Small intestine (tissue), 7 donors: ENCODE data around the gene KHSRP. TPM values are rescaled to one million over a fixed set of nuclear protein-coding genes. Genes with fewer than 3 reads are reported as not detected.

Experiments
- DNase-seq, 2 donors: peaks; one replicate each; pipeline versions ENCODE4 v3.0.0 to v3.0.0-alpha.2; 2013
- FAIRE-seq: peaks from 2 replicates; lab custom pipeline; 2012; peaks lifted over from hg19 to GRCh38; lab: Jason Lieb, UNC
- H3K27ac ChIP-seq, 3 donors: one replicate each; pipeline ENCODE4 v1.5.1; 2013; ENCODE audit warnings: low read length in 2 of 3, mild to moderate bottlenecking in 2 of 3, control low read depth in 1 of 3, inconsistent platforms in 1 of 3, low read depth in 1 of 3, moderate library complexity in 1 of 3
- H3K27me3 ChIP-seq, 3 donors: one replicate each; pipeline ENCODE4 v1.6.1; 2013; ENCODE audit warnings: low read length in 3 of 3, inconsistent platforms in 1 of 3; ENCODE audit not compliant: control insufficient read depth in 3 of 3, insufficient read depth in 3 of 3
- H3K36me3 ChIP-seq, 3 donors: one replicate each; pipeline ENCODE4 v1.6.1; 2013; ENCODE audit warnings: low read length in 3 of 3, inconsistent platforms in 1 of 3, low read depth in 1 of 3, mild to moderate bottlenecking in 1 of 3, moderate library complexity in 1 of 3; ENCODE audit not compliant: control insufficient read depth in 3 of 3, insufficient read depth in 2 of 3
- H3K4me1 ChIP-seq, 3 donors: one replicate each; pipeline ENCODE4 v1.6.1; 2013; ENCODE audit warnings: low read length in 2 of 3, inconsistent platforms in 1 of 3, low read depth in 1 of 3, mild to moderate bottlenecking in 1 of 3, moderate library complexity in 1 of 3; ENCODE audit not compliant: control insufficient read depth in 3 of 3, insufficient read depth in 2 of 3
- H3K4me3 ChIP-seq, 3 donors: one replicate each; pipeline ENCODE4 v1.5.1; 2013; ENCODE audit warnings: low read length in 3 of 3, control low read depth in 1 of 3, inconsistent platforms in 1 of 3, low read depth in 1 of 3, mild to moderate bottlenecking in 1 of 3, moderate library complexity in 1 of 3
- H3K9me3 ChIP-seq, 2 donors: one replicate each; pipeline ENCODE4 v1.6.1; 2013; ENCODE audit warnings: low read depth in 1 of 2, low read length in 1 of 2; ENCODE audit not compliant: control insufficient read depth in 2 of 2, insufficient read depth in 1 of 2
- WGBS, 3 donors: extraction: QIAGEN DNeasy Blood & Tissue Kit; methylation state at CpG; one replicate each; pipeline ENCODE4 v1.1.7; 2013; 5-methylcytosine and 5-hydroxymethylcytosine counted together
- polyA plus RNA-seq, 4 donors: library from polyadenylated mRNA; stranded (reverse) in 3 of 4; unstranded in 1 of 4; fragments of 200-250 nt in 3 of 4; fragments of 120-200 nt in 1 of 4; gene quantifications; one replicate each; pipeline versions ENCODE4 v1.2.1 to v1.2.3, GENCODE V29; 2013
- donor health status: healthy with polysubstance abuse.
- donor health status: control.
- donor health status: control.
- donor health status: Bipolar disorder and iron deficiency.
- donor health status: healthy.

Gene KHSRP
- polyA plus RNA-seq, 4 donors: 80.7 to 257 (median 158) TPM

DNA sequence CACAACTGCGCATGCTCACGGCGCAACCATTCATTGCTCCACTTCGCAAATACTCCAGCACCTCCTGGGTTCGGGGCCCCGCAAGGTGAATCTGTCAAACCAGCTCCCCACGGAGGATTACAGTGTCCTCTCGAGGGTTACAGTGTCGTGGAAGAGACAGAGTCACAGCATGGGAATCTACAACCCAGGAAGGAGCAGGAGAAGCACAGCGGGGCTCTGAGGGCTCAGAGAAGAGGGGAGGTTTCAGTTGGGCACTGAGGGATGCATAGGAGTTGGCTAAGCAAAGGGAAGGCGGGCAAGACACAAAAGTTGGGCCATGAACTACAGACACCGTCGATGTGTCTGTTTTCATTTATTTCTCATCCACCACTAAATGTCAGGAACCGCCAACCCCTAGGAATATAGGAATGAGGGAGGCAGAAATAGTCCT, 30.6 kb downstream of the KHSRP start:
- H3K9me3 ChIP-seq: no peaks in the 10 kb centered on the region
- H3K27ac ChIP-seq: peak overlapping the region; percentile 39 to 97 (median 95)
- peak overlapping the region in 2 of 3 donors; percentile 81 to 86 for H3K4me3 ChIP-seq
- H3K36me3 ChIP-seq: peaks cover 0 to 17% (median 5%) of the 10 kb centered on the region in 3 donors
- H3K4me1 ChIP-seq: peaks cover 0 to 11% (median 0%) of the 10 kb centered on the region in 3 donors
- no peaks in the 10 kb centered on the region for H3K27me3 ChIP-seq
- 26 to 33% (median 31%) methylated on average over 14 of the region's 14 CpGs for WGBS, 3 donors
- FAIRE-seq: no peak
- DNase-seq: no peak

GRCh38 chr19:6393074-6393982, 31.3 kb downstream of the KHSRP start, which contains the start of gene GTF2F1:
Gene GTF2F1, minus strand, starts transcription at chr19:6393164. Its CDS starts 169 bp downstream, at chr19:6392995.
- H3K27me3 ChIP-seq: no peaks in the 10 kb centered on the region
- H3K4me3 ChIP-seq: peak within 1 kb of the TSS; percentile 81 to 86 (median 86)
- DNase-seq (peak; percentile 92 to 97), FAIRE-seq (no peak)
- 0 to 1% (median 0%) methylated on average over 67 to 69 of the region's 69 CpGs for WGBS, 3 donors
- H3K4me1 ChIP-seq: peaks cover 0 to 11% (median 0%) of the 10 kb centered on the region in 3 donors
- peaks cover 0 to 24% (median 5%) of the 10 kb centered on the region in 3 donors for H3K36me3 ChIP-seq
- no peaks in the 10 kb centered on the region for H3K9me3 ChIP-seq
- H3K27ac ChIP-seq: peak within 1 kb of the TSS; percentile 59 to 97 (median 95)

- WGBS, 3 donors: 6 to 7% (median 6%) methylated on average over 30 of the region's 30 CpGs
- H3K36me3 ChIP-seq: peaks cover 2 to 32% (median 8%) of the 10 kb centered on the region in 3 donors
- H3K27ac ChIP-seq: peak overlapping the region; percentile 59 to 97 (median 95)
- H3K27me3 ChIP-seq: no peaks in the 10 kb centered on the region
- no peak for FAIRE-seq
- H3K9me3 ChIP-seq: no peaks in the 10 kb centered on the region
- peaks cover 0 to 11% (median 0%) of the 10 kb centered on the region in 3 donors for H3K4me1 ChIP-seq
- H3K4me3 ChIP-seq: peak overlapping the region; percentile 81 to 86 (median 86)
- peak in 1 of 2 donors; percentile 27 for DNase-seq
Measured at GRCh38 chr19:6392221-6393073, 32.2 kb downstream of the KHSRP start.

DNA sequence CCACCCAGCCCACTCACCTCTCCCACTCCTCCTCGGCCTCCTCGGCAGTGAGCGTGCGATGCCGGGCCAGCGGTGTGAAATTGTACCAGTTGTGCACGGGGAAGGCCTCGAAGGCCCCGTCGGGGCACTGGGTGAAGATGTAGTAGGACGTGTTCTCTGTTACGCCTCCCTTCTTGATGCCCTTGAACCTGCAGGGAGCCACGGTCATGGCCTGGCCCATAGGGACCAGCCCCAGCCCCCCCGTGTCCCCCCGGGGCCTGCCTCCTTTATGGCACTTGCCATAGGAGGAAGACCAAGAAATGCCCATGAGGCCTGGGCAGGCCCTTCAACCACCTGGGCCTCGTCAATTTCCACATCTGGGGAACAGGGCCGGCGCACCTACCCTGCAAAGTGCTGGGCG, 37.2 kb downstream of the KHSRP start:
- no peak for FAIRE-seq
- Histone ChIP-seq H3K9me3 (no peaks in the 10 kb centered on the region), H3K4me1 (peaks cover 0 to 4% (median 0%) of the 10 kb centered on the region in 3 donors), H3K36me3 (peaks cover 11 to 74% (median 18%) of the 10 kb centered on the region in 3 donors), H3K27ac (no peak overlapping the region), H3K27me3 (no peaks in the 10 kb centered on the region), H3K4me3 (no peak overlapping the region)
- DNase-seq: no peak
- WGBS, 3 donors: 91 to 96% (median 92%) methylated on average over 19 of the region's 19 CpGs

GRCh38 chr19:6384381-6384780, 40.2 kb downstream of the KHSRP start:
- no peaks in the 10 kb centered on the region for H3K27me3 ChIP-seq
- no peak overlapping the region for H3K27ac ChIP-seq
- H3K4me1 ChIP-seq: no peaks in the 10 kb centered on the region
- peaks cover 25 to 89% (median 31%) of the 10 kb centered on the region in 3 donors for H3K36me3 ChIP-seq
- DNase-seq (no peak), FAIRE-seq (no peak)
- WGBS, 3 donors: 87 to 95% (median 93%) methylated on average over 4 of the region's 4 CpGs
- H3K4me3 ChIP-seq: no peak overlapping the region
- peaks cover 0 to 11% of the 10 kb centered on the region in 2 donors for H3K9me3 ChIP-seq

DNA sequence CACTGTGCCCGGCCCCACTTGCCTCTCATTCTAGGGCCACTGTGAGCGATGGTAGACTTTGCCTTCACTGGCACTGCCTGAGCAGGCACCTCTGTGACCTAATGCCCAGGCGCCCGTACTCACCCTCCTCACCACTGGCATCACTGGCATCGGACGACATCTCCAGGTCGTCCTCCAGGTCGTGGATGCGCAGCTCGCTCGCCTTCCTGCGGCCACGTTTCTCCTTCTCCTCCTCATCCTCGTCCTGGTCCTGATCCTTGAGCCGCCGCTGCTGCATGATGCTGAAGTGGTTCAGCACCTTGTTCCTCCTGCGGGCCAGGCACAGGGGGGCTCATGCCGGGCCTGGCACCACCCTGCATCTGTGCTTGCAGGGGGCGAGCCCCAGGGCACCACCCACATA, 41.4 kb downstream of the KHSRP start:
- H3K27ac ChIP-seq: no peak overlapping the region
- WGBS, 3 donors: 96 to 97% (median 96%) methylated on average over 19 of the region's 19 CpGs
- peaks cover 0 to 11% of the 10 kb centered on the region in 2 donors for H3K9me3 ChIP-seq
- FAIRE-seq: no peak
- DNase-seq: no peak
- H3K36me3 ChIP-seq: peaks cover 25 to 88% (median 30%) of the 10 kb centered on the region in 3 donors
- no peaks in the 10 kb centered on the region for H3K27me3 ChIP-seq
- H3K4me3 ChIP-seq: no peak overlapping the region
- H3K4me1 ChIP-seq: no peaks in the 10 kb centered on the region

- Histone ChIP-seq H3K27ac (no peak overlapping the region), H3K36me3 (peaks cover 19 to 84% (median 27%) of the 10 kb centered on the region in 3 donors), H3K4me3 (no peak overlapping the region), H3K4me1 (no peaks in the 10 kb centered on the region), H3K9me3 (peaks cover 0 to 11% of the 10 kb centered on the region in 2 donors), H3K27me3 (no peaks in the 10 kb centered on the region)
- 96 to 98% (median 98%) methylated on average over 35 to 40 of the region's 40 CpGs for WGBS, 3 donors
- peak in 1 of 2 donors; percentile 57 for DNase-seq
- FAIRE-seq: no peak
Measured at GRCh38 chr19:6381030-6381750, 43.4 kb downstream of the KHSRP start.
